Stromal cell of bone marrow (primary cell): ENCODE results near the gene ZNRF1.
"Not testable (repeated sequence)": the region's sequence is repeated elsewhere in the genome, so short reads cannot be mapped to it uniquely, and the experiment has no call there.

Experiments
- DNase-seq: peaks from one replicate; pipeline ENCODE4 v3.0.0-alpha.2; 2012; ENCODE audit warnings: low read depth

ZNRF1 gene

DNA sequence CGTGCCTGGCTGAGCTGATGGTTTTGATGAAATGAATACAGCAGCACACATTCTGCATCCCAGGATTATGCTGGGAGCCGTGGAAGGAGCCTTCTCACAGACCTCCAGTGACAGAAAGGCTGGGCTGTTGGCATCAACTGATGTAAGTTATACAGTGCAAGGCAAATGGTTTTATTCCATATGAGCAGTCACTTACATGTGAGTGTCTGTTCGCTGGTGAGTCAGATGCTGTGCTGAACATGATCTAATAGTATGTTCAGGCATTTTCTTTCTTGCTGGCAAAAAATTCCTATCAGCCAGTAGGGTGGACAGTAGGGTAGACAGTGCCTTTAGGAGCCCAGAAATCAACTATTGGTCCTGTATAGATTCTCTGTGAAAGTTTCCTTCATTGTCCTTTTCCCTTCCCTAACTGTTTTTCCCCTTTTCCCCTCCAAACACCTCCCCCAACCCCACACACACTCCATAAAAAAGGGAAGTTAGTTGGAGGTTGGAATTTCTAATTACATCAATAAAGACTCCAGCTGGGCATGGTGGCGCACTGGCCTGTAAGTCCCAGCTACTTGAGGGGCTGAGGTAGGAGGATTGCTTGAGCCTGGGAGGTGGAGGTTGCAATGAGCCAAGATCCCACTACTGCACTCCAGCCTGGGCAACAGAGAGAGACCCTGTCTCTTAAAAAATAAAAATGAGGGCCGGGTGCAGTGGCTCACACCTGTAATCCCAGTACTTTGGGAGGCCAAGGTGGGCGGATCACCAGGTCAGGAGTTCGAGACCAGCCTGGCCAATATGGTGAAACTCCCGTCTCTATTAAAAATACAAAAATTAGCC lies 81.6 kb downstream of the ZNRF1 start:
- no peak for DNase-seq

DNA sequence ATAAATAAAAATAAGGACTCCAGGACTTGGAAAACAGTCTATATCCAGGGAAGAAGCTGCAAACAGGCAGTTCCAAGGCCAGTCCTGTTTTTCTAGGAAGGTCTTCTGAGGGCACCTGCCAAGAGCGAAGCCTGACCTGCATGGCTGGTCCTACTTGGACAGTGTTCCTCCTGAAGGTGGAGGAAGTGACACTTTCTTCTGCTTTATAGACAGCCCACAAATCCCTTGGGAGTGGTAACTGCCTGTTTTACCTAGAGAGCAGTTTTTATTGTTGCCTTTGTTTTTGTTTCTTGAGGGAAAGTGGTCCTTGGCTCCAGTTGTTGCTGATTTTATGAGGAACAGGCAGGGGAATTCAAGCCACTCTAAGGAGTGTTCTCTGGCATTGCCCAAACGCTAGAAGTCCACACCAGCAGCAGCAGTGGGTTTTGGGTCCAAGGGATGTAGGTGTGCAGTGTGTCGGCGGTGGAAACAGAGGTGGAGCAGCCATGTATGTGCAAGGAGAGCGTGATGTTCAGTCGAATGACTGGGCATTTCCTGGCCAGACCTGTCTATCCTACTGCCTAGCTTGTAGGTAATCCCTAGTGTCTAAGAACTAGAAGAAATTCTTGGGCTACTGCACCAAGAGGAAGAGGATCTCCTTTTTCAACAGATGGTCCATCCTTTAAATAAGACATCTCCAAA lies 82.5 kb downstream of the ZNRF1 start:
- DNase-seq: no peak

DNA sequence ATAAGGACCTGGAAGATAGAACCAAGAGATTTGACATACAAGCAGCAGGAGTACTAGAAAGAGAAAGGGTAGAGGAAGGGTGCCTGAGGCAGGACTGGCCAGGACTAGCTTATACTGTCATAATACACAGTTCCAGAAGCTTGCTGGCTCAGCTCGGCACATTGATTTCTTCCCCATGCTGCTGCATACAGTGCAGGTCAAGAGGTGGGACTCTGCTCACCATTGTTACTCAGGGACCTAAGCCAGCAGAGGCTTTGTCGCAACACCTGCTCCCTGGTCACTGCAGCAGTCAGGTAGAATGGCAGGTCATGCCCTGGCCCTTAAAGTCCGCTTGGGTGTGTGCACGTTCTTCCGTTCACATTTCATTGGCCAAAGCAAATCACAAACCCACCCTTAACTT lies 85.0 kb downstream of the ZNRF1 start:
- DNase-seq: no peak

DNA sequence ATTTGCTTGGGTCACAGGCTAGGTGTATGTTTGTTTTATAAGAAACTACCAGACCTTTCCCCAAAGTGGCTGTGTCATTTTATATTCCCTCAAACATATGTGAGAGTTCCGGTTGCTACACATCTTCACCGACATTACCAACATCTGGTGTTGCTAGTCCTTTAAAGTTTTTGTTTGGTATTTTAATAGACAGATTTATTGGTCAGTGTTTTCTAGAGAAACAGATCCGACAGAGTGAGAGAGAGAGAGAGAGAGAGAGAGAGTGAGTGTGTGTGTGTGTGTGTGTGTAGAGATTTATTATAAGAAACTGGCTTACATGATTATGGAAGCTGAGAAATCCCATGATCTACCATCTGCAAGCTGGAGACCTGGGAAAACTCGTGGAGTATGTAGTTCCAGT lies 86.7 kb downstream of the ZNRF1 start:
- no peak for DNase-seq

DNA sequence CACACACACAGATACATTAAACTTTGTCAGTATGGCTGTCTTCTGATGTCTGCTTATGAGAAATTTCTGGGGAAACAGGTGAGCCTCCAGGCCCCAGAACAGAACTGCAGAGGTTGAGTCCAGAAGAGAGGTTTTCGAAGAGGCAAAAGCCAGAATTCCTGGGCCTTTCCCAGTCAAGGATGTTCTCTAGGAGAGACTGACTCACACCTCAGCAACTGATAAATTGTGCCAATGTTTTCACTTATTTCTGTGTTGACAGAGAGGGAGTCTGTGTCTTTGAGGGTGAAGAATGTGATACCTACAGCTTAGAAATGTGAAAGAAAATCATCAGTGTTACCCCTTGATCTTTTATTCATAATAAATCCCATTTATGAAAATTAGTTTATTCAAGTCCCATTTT lies 87.5 kb downstream of the ZNRF1 start:
- DNase-seq: no peak

DNA sequence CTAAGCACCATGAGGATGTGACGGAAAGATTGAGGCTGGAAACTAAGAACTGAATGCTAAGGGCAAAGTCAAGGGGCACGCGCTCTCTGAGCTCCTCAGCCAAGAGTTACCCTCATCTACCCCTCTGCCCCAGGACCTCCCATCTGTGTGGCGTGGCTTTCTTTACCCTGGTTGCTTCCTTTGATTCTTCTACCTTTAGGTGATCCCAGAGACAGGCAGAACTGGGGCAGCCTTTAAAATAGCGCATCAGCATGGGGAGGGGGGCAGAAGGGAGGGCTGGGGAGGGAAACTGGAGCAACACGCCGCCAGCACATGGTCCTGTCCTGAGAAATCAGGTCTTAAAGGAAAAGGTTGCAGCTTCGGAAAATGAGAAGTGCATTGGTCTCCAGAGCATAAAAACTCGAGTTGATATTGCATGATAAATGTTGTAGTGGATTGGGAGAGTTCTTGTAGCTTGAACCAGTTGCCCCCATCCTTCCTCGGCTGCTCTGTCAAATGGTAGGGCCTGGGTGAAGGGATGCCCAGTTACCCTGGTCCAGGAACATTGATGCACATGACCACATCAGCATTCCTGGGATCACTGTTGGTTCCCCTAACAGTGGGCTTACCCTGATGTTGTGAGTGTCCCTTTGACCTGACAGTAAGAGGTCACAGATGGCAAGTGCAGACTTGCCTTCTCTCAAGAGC lies 88.0 kb downstream of the ZNRF1 start:
- DNase-seq: no peak

DNA sequence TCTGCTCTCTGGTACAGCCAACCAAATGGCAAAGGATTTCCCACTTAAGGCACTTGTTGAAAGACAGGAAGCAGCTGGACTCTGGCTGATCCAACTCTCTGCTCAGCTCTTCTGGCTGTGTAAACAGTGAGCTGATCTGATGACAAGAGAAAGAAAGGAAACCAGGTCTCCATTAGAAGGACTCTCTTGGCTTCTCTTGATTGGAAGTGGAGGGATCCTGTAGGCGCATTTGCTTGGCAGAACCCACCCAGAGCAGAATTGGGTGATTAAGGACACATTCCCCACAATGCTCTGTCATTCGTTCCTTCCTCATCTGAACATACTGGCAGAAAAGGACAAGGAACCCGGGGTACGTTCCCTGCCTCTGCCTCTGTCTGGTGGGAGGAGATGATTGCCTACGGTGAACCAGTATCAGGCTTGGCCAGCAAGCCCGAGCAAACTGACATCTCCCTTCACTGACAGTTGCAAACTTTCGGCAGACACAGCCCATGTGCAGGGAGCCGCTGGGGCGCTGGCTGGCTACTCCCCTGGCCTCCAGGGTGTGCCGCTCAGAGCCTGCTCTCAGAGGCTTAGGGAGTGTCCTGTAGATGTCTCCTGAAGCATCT lies 88.7 kb downstream of the ZNRF1 start:
- no peak for DNase-seq

DNA sequence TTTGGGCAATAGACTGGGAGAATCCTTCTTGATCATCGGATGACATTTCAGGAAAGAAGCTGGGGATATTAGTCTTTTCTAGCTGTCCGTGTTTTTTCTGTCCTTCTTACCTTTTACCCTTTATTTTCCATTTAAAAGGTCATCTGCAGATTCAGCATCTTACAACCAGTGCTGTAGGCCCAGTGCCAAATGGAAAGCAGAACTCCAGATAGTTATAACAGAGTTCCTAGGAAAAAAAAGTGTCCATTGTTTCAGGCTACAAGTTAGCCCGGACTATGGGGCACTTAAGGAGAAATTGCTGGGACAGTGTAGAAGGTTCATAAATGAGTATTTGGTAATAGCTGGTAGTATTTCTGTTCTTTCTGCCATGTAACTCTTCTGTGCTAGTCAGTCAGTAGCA lies 89.4 kb downstream of the ZNRF1 start:
- no peak for DNase-seq

DNA sequence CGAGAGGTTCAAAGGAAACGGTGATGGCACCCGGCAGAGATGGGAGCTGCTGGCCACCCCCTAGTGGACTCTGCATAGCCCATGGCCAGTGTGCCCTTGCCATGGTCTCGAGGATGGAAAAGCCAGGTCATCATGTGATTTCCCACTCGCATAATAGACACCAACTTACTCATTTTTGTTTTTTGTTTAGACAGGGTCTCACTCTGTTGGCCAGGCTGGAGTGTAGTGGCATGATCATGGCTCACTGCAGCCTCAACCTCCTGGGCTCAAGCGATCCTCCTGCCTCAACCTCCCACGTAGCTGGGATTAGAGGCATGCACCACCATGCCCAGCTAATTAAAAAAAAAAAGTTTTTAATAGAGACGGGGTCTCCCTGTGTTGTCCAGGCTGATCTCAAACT lies 90.1 kb downstream of the ZNRF1 start:
- no peak for DNase-seq

DNA sequence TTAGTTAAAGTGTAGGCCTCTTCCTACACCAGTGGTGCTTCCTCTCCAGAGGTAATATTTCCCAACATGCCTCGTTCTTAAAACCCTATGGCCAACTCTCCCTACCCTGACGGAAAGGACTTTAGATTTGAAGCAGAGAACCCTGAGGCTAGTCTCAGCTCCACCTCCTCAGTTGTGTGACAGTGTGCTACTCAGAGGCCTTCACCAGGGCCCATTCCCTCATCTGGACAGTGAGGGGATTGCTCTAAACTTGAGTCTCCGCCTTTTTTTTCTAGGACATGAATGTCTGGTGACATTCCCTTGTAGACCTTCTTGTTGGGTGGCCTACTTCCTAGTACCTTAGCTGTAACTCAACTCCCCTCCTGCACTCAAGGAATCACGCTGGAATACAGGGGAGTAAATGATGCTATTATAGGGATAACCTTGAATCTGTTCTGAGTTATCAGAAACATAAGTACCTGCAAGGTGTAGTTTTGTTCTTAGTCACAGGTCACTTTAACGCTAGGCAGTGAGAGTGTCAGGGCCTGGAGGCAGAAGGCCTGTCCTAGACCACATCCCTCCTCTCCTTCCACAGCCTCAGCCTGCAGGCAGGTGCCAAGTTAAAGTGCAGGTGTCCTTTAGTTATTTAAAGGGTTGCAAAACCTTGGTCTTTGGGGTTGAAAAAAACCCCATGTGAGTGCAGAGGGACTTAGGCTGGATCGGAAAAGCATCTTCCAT lies 90.8 kb downstream of the ZNRF1 start:
- no peak for DNase-seq

DNA sequence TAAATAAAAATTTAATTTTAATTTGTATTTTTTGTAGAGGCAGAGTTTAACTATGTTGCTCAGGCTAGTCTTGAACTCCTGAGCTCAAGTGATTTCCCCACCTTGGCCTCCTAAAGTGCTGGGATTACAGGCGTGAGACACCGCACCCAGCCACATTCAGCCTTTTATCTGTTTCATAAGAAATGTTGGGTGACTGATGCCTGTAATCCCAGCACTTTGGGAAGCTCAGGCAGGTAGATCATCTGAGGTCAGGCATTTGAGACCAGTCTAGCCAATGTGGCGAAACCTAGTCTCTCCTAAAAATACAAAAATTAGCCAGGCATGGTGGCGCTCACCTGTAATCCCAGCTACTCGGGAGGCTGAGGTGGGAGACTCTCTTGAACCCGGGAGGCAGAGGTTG lies 92.1 kb downstream of the ZNRF1 start:
- DNase-seq: not testable (repeated sequence)

DNA sequence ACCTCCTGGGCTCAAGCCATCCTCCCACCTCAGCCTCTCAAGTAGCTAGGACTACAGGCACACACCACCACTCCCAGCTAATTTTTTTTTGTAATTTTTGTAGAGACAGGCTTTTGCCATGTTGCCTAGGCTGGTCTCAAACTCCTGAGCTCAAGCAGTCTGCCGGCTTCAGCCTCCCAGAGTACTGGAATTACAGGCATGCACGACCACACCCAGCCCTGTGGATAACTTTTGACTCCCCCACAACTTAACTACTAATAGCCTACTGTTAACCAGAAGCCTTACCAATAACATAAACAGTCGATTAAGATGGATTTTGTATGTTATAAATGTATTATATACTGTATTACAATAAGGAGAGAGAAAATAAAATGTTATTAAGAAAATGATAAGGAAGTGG lies 92.8 kb downstream of the ZNRF1 start:
- not testable (repeated sequence) for DNase-seq

DNA sequence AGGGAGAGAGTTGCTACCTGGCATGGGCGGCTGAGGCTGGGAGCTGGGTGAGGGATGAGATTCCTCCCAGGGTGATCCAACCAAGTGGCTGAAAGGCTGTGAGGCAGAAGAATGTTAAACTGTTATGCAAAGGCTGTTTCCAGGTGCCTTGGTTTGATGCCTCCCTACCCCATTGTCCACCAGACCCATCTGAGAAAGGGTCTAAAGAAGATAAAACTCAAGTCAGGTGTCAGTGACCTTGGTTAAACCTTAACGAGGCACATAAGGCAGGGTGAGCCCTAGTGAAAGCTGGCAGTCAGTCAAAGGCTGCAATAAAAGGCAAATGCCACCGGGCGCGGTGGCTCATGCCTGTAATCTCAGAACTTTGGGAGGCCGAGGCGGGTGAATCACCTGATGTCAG lies 94.0 kb downstream of the ZNRF1 start:
- DNase-seq: no peak

DNA sequence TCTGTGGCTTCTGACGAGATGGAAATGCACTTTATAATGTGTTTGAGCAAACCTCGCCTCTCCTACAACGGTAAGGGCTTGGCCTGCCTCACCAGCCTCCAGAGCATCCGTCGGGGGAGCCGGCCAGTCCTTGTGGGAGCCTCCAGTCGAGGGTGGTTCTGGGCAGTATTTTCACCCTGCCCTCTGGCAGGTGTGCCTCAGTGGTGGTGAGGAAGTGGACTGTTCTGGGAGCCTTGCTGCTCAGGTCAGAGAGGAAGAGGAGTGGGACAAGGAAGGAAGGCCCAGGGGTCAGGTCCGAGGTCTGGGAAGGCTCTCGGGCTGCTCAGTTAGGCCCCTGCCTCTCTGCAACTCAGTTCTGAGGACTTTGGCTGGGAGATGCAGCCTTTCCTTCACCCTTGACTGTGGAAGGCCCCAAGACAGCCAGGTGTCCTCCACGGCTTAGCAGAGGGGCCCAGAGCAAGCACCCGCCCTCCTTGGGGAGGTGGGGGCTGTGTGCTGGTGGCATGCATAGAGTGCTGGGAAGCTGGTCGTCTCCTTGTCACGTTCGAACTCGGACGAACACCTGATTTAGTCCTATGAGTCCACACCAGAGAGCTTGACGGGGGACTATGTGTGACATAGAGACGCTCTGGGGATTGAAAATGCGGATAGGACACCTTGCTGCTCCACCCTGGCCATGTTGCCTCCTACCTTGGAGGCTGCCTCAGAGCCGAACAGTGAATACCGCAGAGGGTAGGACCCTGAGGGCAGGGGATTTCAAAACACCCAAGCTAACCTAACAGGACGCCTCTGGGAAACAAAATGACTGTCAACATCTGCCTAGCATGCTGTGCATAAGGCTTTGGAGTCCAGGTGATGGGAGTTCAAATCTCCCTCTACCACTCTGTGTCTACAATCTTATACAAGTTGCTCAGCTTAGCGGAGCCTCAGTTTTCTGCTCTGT lies 95.0 kb downstream of the ZNRF1 start:
- DNase-seq: no peak

DNA sequence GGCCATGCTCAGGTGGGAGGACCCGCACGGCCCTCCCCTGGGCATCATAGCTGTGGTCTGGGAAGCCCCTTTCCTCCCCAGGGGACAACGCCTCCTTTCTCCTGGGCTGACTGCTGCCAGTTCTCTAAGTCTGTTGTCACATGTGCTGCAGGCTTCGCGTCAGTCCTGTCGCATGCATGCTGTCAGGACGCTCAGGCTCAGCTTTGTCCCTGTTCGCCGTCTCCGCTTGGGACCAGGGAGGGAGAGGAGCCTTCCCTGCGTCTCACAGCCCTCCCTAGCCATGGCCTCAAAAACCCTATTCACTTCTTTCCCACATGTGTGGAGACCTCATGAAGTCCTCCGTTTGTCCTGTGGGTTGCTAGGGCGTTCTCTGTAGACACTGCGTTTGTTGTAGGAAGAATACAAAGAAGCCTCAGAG lies 96.4 kb downstream of the ZNRF1 start:
- DNase-seq: no peak

DNA sequence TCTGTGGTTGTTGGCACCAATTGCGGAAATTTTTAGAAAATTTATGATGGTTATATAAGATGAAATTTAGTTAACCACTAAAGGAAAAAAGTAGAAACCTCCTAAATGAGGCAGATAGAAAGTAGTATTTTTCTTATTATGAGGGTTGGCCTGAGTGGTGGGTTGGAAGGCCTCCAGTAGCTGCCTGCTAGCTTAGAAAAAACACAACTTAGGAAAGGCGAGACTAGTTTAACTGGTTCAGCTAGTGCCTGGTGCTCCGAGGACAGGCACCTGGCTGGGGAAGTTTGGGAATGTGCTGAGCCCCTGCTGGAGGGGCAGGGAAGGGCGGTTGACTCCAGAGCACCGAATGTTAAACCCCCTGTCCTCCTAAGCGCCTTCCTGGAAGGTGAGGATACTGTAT lies 97.8 kb downstream of the ZNRF1 start:
- DNase-seq: peak; percentile 48

DNA sequence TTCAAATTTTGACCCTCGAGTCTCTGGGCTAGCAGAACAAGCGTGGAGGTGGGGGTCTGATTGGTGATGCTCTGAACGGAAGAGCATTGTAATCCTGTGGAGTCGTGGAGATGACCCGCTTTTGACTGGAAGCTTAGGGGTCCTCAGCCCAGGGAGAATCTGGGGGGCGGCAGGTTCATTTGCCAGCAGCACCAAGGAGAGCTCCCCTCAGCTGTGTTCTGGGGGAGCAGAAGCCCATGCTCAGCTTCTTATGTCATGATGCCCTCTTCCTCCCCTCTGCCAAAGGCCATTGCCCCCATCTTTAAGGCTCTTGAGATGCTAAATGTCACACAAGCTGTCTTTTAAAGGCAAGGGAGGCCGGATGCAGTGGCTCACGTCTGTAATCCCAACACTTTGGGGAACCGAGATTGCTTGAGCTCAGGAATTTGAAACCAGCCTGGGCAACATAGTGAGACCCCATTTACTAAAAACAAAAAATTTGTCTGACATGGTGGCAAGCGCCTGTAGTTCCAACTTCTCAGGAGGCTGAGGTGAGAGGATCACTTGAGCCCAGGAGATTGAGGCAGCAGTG lies 98.5 kb downstream of the ZNRF1 start:
- DNase-seq: no peak

DNA sequence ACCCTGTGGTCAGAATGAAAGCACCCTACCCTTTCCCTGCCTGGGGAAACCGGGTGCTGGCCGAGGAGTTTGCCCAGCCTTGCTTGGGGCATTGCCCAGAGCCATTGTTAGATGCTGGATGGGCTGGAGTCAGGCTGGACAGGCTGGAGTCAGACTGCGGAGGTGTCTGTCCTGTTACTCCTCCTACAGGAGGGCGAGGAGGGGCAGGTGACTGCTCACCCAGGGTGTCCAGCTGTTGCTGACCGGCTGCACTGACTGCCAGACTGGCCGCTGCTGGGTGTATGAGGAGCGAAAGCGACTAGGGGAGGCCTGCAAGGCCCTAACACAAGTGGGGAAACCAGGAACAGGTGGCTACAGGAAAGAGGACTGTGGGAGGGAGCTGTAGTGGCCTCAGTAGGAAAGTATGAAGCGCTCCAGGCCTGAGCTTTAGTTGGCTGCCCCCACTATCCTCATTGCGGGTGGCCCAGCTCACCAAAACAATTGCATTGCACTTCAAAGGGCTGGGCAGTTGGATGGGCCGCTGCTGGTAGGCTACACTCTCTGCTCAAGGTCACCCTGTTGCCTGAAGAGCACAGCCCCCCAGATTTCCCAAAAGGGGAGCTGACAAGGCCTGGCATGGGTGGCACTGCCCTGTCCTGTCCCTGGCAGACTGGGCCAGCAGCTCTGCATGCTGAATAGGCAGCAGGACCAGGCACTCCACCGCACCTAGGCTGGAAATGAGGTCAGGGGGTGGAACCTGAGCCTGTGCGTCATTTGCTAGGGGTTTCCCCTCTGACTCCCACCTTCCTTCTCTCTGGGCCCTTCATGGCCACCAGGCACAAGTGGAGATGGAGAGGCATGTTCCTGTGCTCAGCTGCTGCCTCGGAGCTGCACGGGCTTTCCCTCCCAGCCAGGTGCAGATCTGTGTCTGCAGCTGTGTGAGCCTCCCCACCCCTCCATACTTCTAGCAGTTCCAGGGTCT lies 99.4 kb downstream of the ZNRF1 start:
- no peak for DNase-seq

DNA sequence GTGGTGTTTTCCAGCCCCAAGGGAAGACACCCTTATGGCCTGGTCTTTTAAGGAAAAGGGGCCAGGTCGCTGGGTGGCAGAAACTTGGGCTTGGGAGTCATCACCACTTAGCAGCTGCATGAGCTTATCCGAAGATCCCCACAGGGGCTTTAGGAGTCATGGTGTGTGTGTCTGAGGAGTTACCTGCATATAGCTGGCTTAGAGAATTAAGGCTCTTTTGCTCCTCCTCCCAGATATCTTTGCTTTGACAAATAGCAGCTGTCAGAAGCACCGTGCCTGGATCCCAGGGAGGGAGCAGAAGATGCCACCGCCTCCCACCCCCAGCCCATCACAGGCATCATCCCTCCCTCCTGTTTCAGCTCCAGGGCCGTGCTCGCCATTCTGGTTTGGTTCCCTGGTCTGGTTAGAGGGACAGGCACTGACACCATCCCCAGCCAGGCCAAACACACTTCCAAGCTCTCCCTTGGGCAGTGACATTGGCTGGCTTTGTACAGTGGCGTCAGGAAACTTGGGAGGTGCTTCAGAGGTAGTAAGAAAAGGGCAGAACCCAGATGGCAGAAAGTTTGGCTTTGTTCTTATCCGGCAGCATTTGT lies 100.3 kb downstream of the ZNRF1 start:
- no peak for DNase-seq
